PC-9 (cell line): ENCODE data around the gene FBF1.

Experiments
- CTCF ChIP-seq: fragments of 200-600 bp; sonication (generic); conservative IDR thresholded peaks from 2 replicates; pipeline ENCODE4 v1.6.1; 2017; ENCODE audit warnings: mixed run types, antibody characterized with exemption, mild to moderate bottlenecking, moderate library complexity
- EZH2 ChIP-seq: fragments of 200-600 bp; sonication (generic); IDR thresholded peaks from 2 replicates; pipeline ENCODE4 v1.8.0; 2017; ENCODE audit warnings: antibody characterized with exemption, low read depth

- TF ChIP-seq CTCF (no peak), EZH2 (no peak)
Measured at GRCh38 chr17:75933808-75934207, 7.0 kb downstream of the FBF1 start.
